A549 (cell line): ENCODE data around the gene NLRP4. TPM values are rescaled to one million over a fixed set of nuclear protein-coding genes. Genes with fewer than 3 reads are reported as not detected.

Source experiments
- polyA plus RNA-seq, 4 experiments: library from polyadenylated mRNA; depleted of rRNA in 3 of 4; stranded (reverse); fragments of >200 nt; fragmentation: RNase III in 1 of 4; extraction: RNeasy Plus Mini Kit Qiagen cat#74134 plus additional on column Dnase treatment in 1 of 4; gene quantifications; 2 replicates in 3 of 4; 3 replicates in 1 of 4; pipeline ENCODE4 v1.2.3, GENCODE V29; 2011 to 2017

The NLRP4 gene
- polyA plus RNA-seq, 2 of the 4 experiments (the other 2 are of a cell fraction): 0.10 TPM; not detected in 1

Other genes with a start within 250 kb of the NLRP4 start
- 10.3 and 10.4 TPM in 2 replicates for gene FIZ1, start 237.0 kb upstream of the NLRP4 start, polyA plus RNA-seq (2011; rRNA removed)
- 15.7 to 18.0 TPM (median 16.9 TPM) in 3 replicates for gene FIZ1, start 237.0 kb upstream of the NLRP4 start, polyA plus RNA-seq (2017; fragmentation: RNase III; extraction: RNeasy Plus Mini Kit Qiagen cat#74134 plus additional on column Dnase treatment)
- 5.0 and 6.4 TPM in 2 replicates for gene ZNF524, start 236.3 kb upstream of the NLRP4 start, polyA plus RNA-seq (2011; rRNA removed)
- gene ZNF524, start 236.3 kb upstream of the NLRP4 start, polyA plus RNA-seq (2017; fragmentation: RNase III; extraction: RNeasy Plus Mini Kit Qiagen cat#74134 plus additional on column Dnase treatment): 9.3 to 9.7 TPM (median 9.7 TPM) in 3 replicates
- 2.1 and 2.2 TPM in 2 replicates for gene ZNF865, start 230.9 kb upstream of the NLRP4 start, polyA plus RNA-seq (2011; rRNA removed)
- 7.1 to 7.9 TPM (median 7.8 TPM) in 3 replicates for gene ZNF865, start 230.9 kb upstream of the NLRP4 start, polyA plus RNA-seq (2017; fragmentation: RNase III; extraction: RNeasy Plus Mini Kit Qiagen cat#74134 plus additional on column Dnase treatment)
- gene ZNF784, start 212.0 kb upstream of the NLRP4 start, polyA plus RNA-seq (2011; rRNA removed): 3.5 and 4.1 TPM in 2 replicates
- 6.0 to 7.1 TPM (median 6.6 TPM) in 3 replicates for gene ZNF784, start 212.0 kb upstream of the NLRP4 start, polyA plus RNA-seq (2017; fragmentation: RNase III; extraction: RNeasy Plus Mini Kit Qiagen cat#74134 plus additional on column Dnase treatment)
- 9.2 and 15.2 TPM in 2 replicates for gene ZNF580, start 195.5 kb upstream of the NLRP4 start, polyA plus RNA-seq (2011; rRNA removed)
- gene ZNF580, start 195.5 kb upstream of the NLRP4 start, polyA plus RNA-seq (2017; fragmentation: RNase III; extraction: RNeasy Plus Mini Kit Qiagen cat#74134 plus additional on column Dnase treatment): 40.5 to 57.0 TPM (median 52.8 TPM) in 3 replicates
- 13.9 and 17.1 TPM in 2 replicates for gene ZNF581, start 192.9 kb upstream of the NLRP4 start, polyA plus RNA-seq (2011; rRNA removed)
- 24.3 to 25.6 TPM (median 24.9 TPM) in 3 replicates for gene ZNF581, start 192.9 kb upstream of the NLRP4 start, polyA plus RNA-seq (2017; fragmentation: RNase III; extraction: RNeasy Plus Mini Kit Qiagen cat#74134 plus additional on column Dnase treatment)
- gene CCDC106, start 188.3 kb upstream of the NLRP4 start, polyA plus RNA-seq (2011; rRNA removed): 5.2 and 5.5 TPM in 2 replicates
- 15.7 to 17.6 TPM (median 17.4 TPM) in 3 replicates for gene CCDC106, start 188.3 kb upstream of the NLRP4 start, polyA plus RNA-seq (2017; fragmentation: RNase III; extraction: RNeasy Plus Mini Kit Qiagen cat#74134 plus additional on column Dnase treatment)
- gene U2AF2, start 181.5 kb upstream of the NLRP4 start, polyA plus RNA-seq (2011; rRNA removed): 147 and 157 TPM in 2 replicates
- 280 to 302 TPM (median 293 TPM) in 3 replicates for gene U2AF2, start 181.5 kb upstream of the NLRP4 start, polyA plus RNA-seq (2017; fragmentation: RNase III; extraction: RNeasy Plus Mini Kit Qiagen cat#74134 plus additional on column Dnase treatment)
- gene EPN1, start 161.3 kb upstream of the NLRP4 start, polyA plus RNA-seq (2011; rRNA removed): 28.0 and 43.7 TPM in 2 replicates
- 129 to 139 TPM (median 139 TPM) in 3 replicates for gene EPN1, start 161.3 kb upstream of the NLRP4 start, polyA plus RNA-seq (2017; fragmentation: RNase III; extraction: RNeasy Plus Mini Kit Qiagen cat#74134 plus additional on column Dnase treatment)
- gene NLRP9, start 98.1 kb upstream of the NLRP4 start, polyA plus RNA-seq (2011; rRNA removed): not detected in 2 replicates
- not detected in 3 replicates for gene NLRP9, start 98.1 kb upstream of the NLRP4 start, polyA plus RNA-seq (2017; fragmentation: RNase III; extraction: RNeasy Plus Mini Kit Qiagen cat#74134 plus additional on column Dnase treatment)
- 0.06 and 0.24 TPM in 2 replicates for gene RFPL4A, start 77.4 kb upstream of the NLRP4 start, polyA plus RNA-seq (2011; rRNA removed)
- gene RFPL4A, start 77.4 kb upstream of the NLRP4 start, polyA plus RNA-seq (2017; fragmentation: RNase III; extraction: RNeasy Plus Mini Kit Qiagen cat#74134 plus additional on column Dnase treatment): not detected in 3 replicates
- gene RFPL4AL1, start 67.4 kb upstream of the NLRP4 start, polyA plus RNA-seq (2011; rRNA removed): not detected in 2 replicates
- gene RFPL4AL1, start 67.4 kb upstream of the NLRP4 start, polyA plus RNA-seq (2017; fragmentation: RNase III; extraction: RNeasy Plus Mini Kit Qiagen cat#74134 plus additional on column Dnase treatment): not detected in 3 replicates
- gene NLRP11, start 4.5 kb upstream of the NLRP4 start, polyA plus RNA-seq (2011; rRNA removed): 0.06 and 0.13 TPM in 2 replicates
- 0.03 TPM in 2 of 3 replicates, not detected in the other for gene NLRP11, start 4.5 kb upstream of the NLRP4 start, polyA plus RNA-seq (2017; fragmentation: RNase III; extraction: RNeasy Plus Mini Kit Qiagen cat#74134 plus additional on column Dnase treatment)
- gene NLRP13, start 95.8 kb downstream of the NLRP4 start, polyA plus RNA-seq (2011; rRNA removed): not detected in 2 replicates
- not detected in 3 replicates for gene NLRP13, start 95.8 kb downstream of the NLRP4 start, polyA plus RNA-seq (2017; fragmentation: RNase III; extraction: RNeasy Plus Mini Kit Qiagen cat#74134 plus additional on column Dnase treatment)
- gene NLRP8, start 111.3 kb downstream of the NLRP4 start, polyA plus RNA-seq (2011; rRNA removed): not detected in 2 replicates
- not detected in 3 replicates for gene NLRP8, start 111.3 kb downstream of the NLRP4 start, polyA plus RNA-seq (2017; fragmentation: RNase III; extraction: RNeasy Plus Mini Kit Qiagen cat#74134 plus additional on column Dnase treatment)
- gene NLRP5, start 150.2 kb downstream of the NLRP4 start, polyA plus RNA-seq (2011; rRNA removed): not detected in 2 replicates
- gene NLRP5, start 150.2 kb downstream of the NLRP4 start, polyA plus RNA-seq (2017; fragmentation: RNase III; extraction: RNeasy Plus Mini Kit Qiagen cat#74134 plus additional on column Dnase treatment): not detected in 3 replicates